C4-2B (cell line): ENCODE measurements around the gene DNAJC18.

Experiments
- H3K27ac ChIP-seq: fragments of 450-650 bp; 2 replicates; pipeline ENCODE4 v1.5.1; 2017
- CTCF ChIP-seq: fragments of 450-650 bp; conservative IDR thresholded peaks from 2 replicates; pipeline ENCODE4 v1.5.1; 2017; ENCODE audit warnings: mild to moderate bottlenecking
- ZFX ChIP-seq: fragments of 450-650 bp; IDR thresholded peaks from 2 replicates; pipeline ENCODE4 v1.6.1; 2017

Gene DNAJC18

GRCh38 chr5:139374909-139375308 is 64.4 kb downstream of the DNAJC18 start:
- TF ChIP-seq ZFX (no peak), CTCF (no peak)
- peak overlapping the region; percentile 84 for H3K27ac ChIP-seq

- TF ChIP-seq ZFX (no peak), CTCF (no peak)
- H3K27ac ChIP-seq, result no peak overlapping the region
Measured at GRCh38 chr5:139371482-139372435, 67.6 kb downstream of the DNAJC18 start.

GRCh38 chr5:139369181-139369580 is 70.1 kb downstream of the DNAJC18 start:
- H3K27ac ChIP-seq, result no peak overlapping the region
- TF ChIP-seq CTCF (no peak), ZFX (no peak)

GRCh38 chr5:139368613-139369012 is 70.7 kb downstream of the DNAJC18 start:
- H3K27ac ChIP-seq, result no peak overlapping the region
- TF ChIP-seq CTCF (no peak), ZFX (no peak)

GRCh38 chr5:139364466-139364865 is 74.9 kb downstream of the DNAJC18 start:
- H3K27ac ChIP-seq, result no peak overlapping the region
- no peak for TF ChIP-seq ZFX
- TF ChIP-seq CTCF, result no peak

- no peak overlapping the region for H3K27ac ChIP-seq
- TF ChIP-seq ZFX (no peak), CTCF (no peak)
Measured at GRCh38 chr5:139363937-139364336, 75.4 kb downstream of the DNAJC18 start.

- TF ChIP-seq ZFX (no peak), CTCF (no peak)
- H3K27ac ChIP-seq, result no peak overlapping the region
Measured at GRCh38 chr5:139361835-139362429, 77.4 kb downstream of the DNAJC18 start.
